ENCODE results near the gene OR4A15. TPM values are rescaled to one million over a fixed set of nuclear protein-coding genes. Genes with fewer than 3 reads are reported as not detected.

OR4A15 gene
- total RNA-seq, result not detected in 2 replicates

GRCh38 chr11:55367674-55368073 lies at the start of gene OR4A15:
Gene OR4A15 (plus strand): TSS chr11:55367974. CDS start chr11:55367974, 0 bp downstream.
- no peak for DNase-seq

- no peak for DNase-seq
These were observed 43.3 kb upstream of the OR4A15 start for GRCh38 chr11:55324500-55324899.

- no peak for DNase-seq
These were observed 24.9 kb upstream of the OR4A15 start, which contains the start of gene OR4A16 for GRCh38 chr11:55342901-55343300. Gene OR4A16 (plus strand): TSS chr11:55343201. CDS start chr11:55343201, 0 bp downstream.

- DNase-seq, result no peak
These were observed 22.5 kb upstream of the OR4A15 start for GRCh38 chr11:55345306-55345705.

GRCh38 chr11:55349032-55349431 lies 18.7 kb upstream of the OR4A15 start:
- no peak for DNase-seq

- no peak for DNase-seq
These were observed 10.1 kb upstream of the OR4A15 start for GRCh38 chr11:55357560-55358184.

- no peak for DNase-seq
These were observed 33.2 kb downstream of the OR4A15 start for GRCh38 chr11:55401011-55401410.

Other genes starting within 250 kb of the OR4A15 start
- gene TRIM48, start 105.8 kb upstream of the OR4A15 start, total RNA-seq, result not detected in 2 replicates
- not detected in 2 replicates for gene OR4A16, start 24.8 kb upstream of the OR4A15 start, total RNA-seq
- not detected in 2 replicates for gene OR4C15, start 186.5 kb downstream of the OR4A15 start, total RNA-seq
- gene OR4C16, start 204.2 kb downstream of the OR4A15 start, total RNA-seq, result not detected in 2 replicates
- gene OR4C11, start 239.7 kb downstream of the OR4A15 start, total RNA-seq, result not detected in 2 replicates

Data from dermis blood vessel endothelial cell (primary cell).